Tibial nerve (tissue), 4 donors: ENCODE results near the gene TTC21A.

Experiments
- CTCF ChIP-seq, 5 experiments: fragments of 200-600 bp in 3 of 5; fragments of 450-650 bp in 2 of 5; sonication (generic) in 3 of 5; IDR thresholded peaks; one replicate each; pipeline ENCODE4 v1.5.1; 2016 to 2019; ENCODE audit warnings: antibody characterized with exemption in 5 of 5, mild to moderate bottlenecking in 3 of 5, moderate library complexity in 2 of 5
- EP300 ChIP-seq, 2 donors: sonication (generic); formaldehyde crosslinking; IDR thresholded peaks; one replicate each; pipeline ENCODE4 v1.6.1; 2017; ENCODE audit warnings: antibody characterized with exemption in 2 of 2, mild to moderate bottlenecking in 1 of 2
- POLR2A ChIP-seq, 2 donors: fragments of 450-650 bp; IDR thresholded peaks; one replicate each; pipeline ENCODE4 v1.6.1; 2017; ENCODE audit warnings: antibody characterized with exemption in 2 of 2, mild to moderate bottlenecking in 2 of 2, moderate library complexity in 2 of 2

GRCh38 chr3:39158148-39158715, 50.8 kb downstream of the TTC21A start:
- no peak for TF ChIP-seq EP300 (IDR thresholded peaks at IDR 0.05)
- TF ChIP-seq POLR2A (IDR thresholded peaks at IDR 0.05), result no peak
- no peak for TF ChIP-seq CTCF (IDR thresholded peaks at IDR 0.05)
